OCI-LY1 (cell line): ENCODE results near the gene PLAC9.

Experiments used
- EZH2 ChIP-seq: fragments of 200-600 bp; sonication (generic), shearing (Covaris generic); IDR thresholded peaks from 2 replicates; pipeline ENCODE4 v1.8.0; 2017; ENCODE audit warnings: borderline replicate concordance, mixed run types, mild to moderate bottlenecking, antibody characterized with exemption, low read length, moderate library complexity, mixed read lengths
- TF ChIP-seq, protein P1 (sequence below): fragments of 200-600 bp; sonication (generic), shearing (Covaris generic); IDR thresholded peaks from 2 replicates; pipeline ENCODE4 v1.5.1; 2017; ENCODE audit warnings: mild to moderate bottlenecking, antibody characterized with exemption, low read length, moderate library complexity, mixed read lengths

DNA sequence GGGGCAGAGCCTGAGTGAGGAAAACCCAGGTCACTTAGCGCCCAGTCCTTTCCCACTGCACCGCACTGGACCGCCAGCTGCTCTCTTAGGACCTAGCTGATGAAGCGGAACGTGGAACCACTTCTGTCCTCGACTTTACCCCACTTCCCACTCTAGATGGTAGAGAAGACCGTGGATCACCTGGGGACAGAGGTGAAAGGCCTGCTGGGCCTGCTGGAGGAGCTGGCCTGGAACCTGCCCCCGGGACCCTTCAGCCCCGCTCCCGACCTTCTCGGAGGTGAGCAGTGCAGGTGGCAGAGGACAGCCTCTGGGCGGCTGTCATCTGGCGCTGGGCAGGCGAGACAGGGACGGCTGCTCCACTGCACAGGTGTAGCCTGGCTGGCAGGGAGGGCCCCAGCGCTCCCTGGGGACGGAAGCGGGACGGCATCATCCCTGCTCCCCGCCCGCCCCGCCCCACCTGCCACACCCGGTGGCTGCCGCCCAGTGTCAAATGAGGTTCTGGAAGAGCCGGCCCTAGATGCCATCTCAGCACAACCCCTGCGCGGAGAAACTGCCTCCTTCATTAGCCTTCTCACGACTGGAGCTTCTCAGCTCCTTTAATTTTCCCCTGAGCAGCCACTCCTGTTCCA lies 11.7 kb downstream of the PLAC9 start:
- TF ChIP-seq, protein P1, sequence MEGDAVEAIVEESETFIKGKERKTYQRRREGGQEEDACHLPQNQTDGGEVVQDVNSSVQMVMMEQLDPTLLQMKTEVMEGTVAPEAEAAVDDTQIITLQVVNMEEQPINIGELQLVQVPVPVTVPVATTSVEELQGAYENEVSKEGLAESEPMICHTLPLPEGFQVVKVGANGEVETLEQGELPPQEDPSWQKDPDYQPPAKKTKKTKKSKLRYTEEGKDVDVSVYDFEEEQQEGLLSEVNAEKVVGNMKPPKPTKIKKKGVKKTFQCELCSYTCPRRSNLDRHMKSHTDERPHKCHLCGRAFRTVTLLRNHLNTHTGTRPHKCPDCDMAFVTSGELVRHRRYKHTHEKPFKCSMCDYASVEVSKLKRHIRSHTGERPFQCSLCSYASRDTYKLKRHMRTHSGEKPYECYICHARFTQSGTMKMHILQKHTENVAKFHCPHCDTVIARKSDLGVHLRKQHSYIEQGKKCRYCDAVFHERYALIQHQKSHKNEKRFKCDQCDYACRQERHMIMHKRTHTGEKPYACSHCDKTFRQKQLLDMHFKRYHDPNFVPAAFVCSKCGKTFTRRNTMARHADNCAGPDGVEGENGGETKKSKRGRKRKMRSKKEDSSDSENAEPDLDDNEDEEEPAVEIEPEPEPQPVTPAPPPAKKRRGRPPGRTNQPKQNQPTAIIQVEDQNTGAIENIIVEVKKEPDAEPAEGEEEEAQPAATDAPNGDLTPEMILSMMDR = no peak
- TF ChIP-seq EZH2 = no peak
